ENCODE data around the gene TMED3.

Gene TMED3

DNA sequence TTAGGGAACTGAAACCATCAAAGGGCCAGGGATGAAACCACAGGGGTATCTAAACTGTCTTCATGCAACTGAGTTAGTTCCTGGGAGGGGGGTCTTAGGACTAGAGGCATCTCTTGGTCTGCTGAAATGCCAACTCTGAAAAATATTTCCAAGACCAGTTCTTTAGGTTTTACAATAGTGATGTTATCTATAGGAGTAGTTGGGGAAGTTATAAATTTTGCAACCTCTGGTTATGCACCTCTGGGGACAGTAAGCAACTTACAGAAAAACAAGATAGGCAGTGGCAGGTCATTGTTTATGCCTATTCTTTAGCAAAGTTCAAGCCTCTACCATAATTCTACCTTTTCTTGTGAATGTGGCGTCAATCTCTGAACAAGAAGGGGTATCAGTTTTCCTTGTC lies 60.7 kb downstream of the TMED3 start:
- TF ChIP-seq JUND (IDR thresholded peaks at IDR 0.05; ENCODE audit: low read depth), result no peak
- in situ Hi-C loops (cut with HindIII; ENCODE audit: low pct_unique_long_range_greater_than_20kb, low sequenced_read_pairs), result no loop called here
- no peak for DNase-seq (ENCODE audit: low read depth in 1 of 2, low spot score in 1 of 2)

DNA sequence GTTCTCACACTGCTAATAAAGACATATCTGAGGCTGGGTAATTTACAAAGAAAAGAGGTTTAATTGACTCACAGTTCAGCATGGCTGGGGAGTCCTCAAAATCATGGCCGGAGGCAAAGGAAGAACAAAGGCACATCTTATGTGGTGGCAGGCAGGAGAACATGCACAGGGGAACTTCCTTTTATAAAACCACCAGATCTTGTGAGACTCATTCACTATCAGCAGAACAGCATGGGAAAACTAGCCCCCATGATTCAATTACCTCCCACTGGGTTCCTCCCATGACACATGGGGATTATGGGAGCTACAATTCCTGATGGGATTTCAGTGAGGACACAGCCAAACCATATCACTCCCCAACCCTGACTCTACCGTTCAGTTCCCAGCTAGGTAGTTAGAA lies 61.5 kb downstream of the TMED3 start:
- no peak for TF ChIP-seq JUND (IDR thresholded peaks at IDR 0.05; ENCODE audit: low read depth)
- DNase-seq (ENCODE audit: low read depth in 1 of 2, low spot score in 1 of 2), result no peak
- in situ Hi-C loops (cut with HindIII; ENCODE audit: low pct_unique_long_range_greater_than_20kb, low sequenced_read_pairs), result no loop called here

Measured in T47D (cell line).